ENCODE measurements around the gene ARHGAP21.

GRCh38 chr10:24554036-24554435 lies 169.7 kb downstream of the ARHGAP21 start:
- TF ChIP-seq CTCF (IDR thresholded peaks at IDR 0.05), result no peak
- TF ChIP-seq POLR2A (IDR thresholded peaks at IDR 0.05), result no peak

All from thyroid gland (tissue), 4 donors.